H1 (cell line): ENCODE results near the gene CTTNBP2NL. TPM values are rescaled to one million over a fixed set of nuclear protein-coding genes. Genes with fewer than 3 reads are reported as not detected.

ENCODE experiments used
- CHD2 ChIP-seq: IDR thresholded peaks from 2 replicates; pipeline ENCODE4 v1.6.1; 2012; ENCODE audit warnings: low read length, improper control_type of control experiment
- CHD7 ChIP-seq: fragments of 300-600 bp; sonication (generic); IDR thresholded peaks from 2 replicates; pipeline ENCODE4 v1.7.1; 2012; ENCODE audit warnings: low read length, moderate library complexity, mild to moderate bottlenecking, inconsistent platforms; ENCODE audit not compliant: insufficient replicate concordance
- E2F6 ChIP-seq: IDR thresholded peaks from 2 replicates; pipeline ENCODE4 v1.6.1; 2012; ENCODE audit warnings: inconsistent platforms
- KDM5A ChIP-seq: fragments of 200-600 bp; IDR thresholded peaks from 2 replicates; pipeline ENCODE4 v1.7.1; 2012; ENCODE audit warnings: mild to moderate bottlenecking, low read length, inconsistent platforms, mixed read lengths
- RAD21 ChIP-seq, 2 experiments: IDR thresholded peaks in 1 of 2; conservative IDR thresholded peaks in 1 of 2; 2 replicates each; pipeline ENCODE4 v1.6.1; 2011; ENCODE audit warnings: low read depth in 2 of 2, low read length in 2 of 2, improper control_type of control experiment in 1 of 2, inconsistent platforms in 1 of 2, mild to moderate bottlenecking in 1 of 2, moderate library complexity in 1 of 2
- RXRA ChIP-seq: IDR thresholded peaks from 2 replicates; pipeline ENCODE4 v1.6.1; 2011; ENCODE audit warnings: low read depth, mild to moderate bottlenecking, low read length, moderate library complexity; ENCODE audit not compliant: insufficient read depth
- SUZ12 ChIP-seq: fragments of 200-600 bp; sonication (generic); IDR thresholded peaks from 2 replicates; pipeline ENCODE4 v1.6.1; 2012; ENCODE audit warnings: mild to moderate bottlenecking, inconsistent platforms, low read length, moderate library complexity, mixed read lengths
- polyA plus RNA-seq, 7 experiments: library from polyadenylated mRNA; depleted of rRNA in 3 of 7; stranded (reverse) in 5 of 7; unstranded in 2 of 7; fragments of >200 nt in 5 of 7; fragments of 200-250 nt in 2 of 7; gene quantifications; 1 replicate in 5 of 7; 2 replicates in 1 of 7; 4 replicates in 1 of 7; pipeline versions ENCODE4 v1.2.1 to v1.2.3, GENCODE V29; 2011 to 2013; ENCODE audit warnings: missing spikeins in 2 of 7, mixed read lengths in 2 of 7
- total RNA-seq: library from RNA; stranded (reverse); fragmentation: NEBNext Ultra II Directional; extraction: Animal tissue kit (Norgen Biotek cat#: 25700); gene quantifications from 2 replicates; pipeline ENCODE4 v1.2.1, GENCODE V29; 2021

Gene CTTNBP2NL
- total and polyA plus RNA-seq, 2 of the 8 experiments (the other 6 are each of a cell fraction or from before 2014, with no cell fraction given): 6.4 to 35.1 TPM

- TF ChIP-seq CHD7 (no peak), SUZ12 (no peak), E2F6 (no peak), RAD21 (IDR thresholded peaks at IDR 0.05 in 1 of 2, conservative IDR thresholded peaks at IDR 0.05 in 1 of 2; ENCODE audit: low read depth in 2 of 2, low read length in 2 of 2) (no peak), KDM5A (no peak), CHD2 (no peak), RXRA (no peak)
Observed at GRCh38 chr1:112504661-112505399, 108.8 kb downstream of the CTTNBP2NL start (continued).
